NOMO-1 treated with dmso at 0.1 percent for 144 hours (cell line): ENCODE measurements around the gene GIT2.
"Not testable (repeated sequence)": the region's sequence is repeated elsewhere in the genome, so short reads cannot be mapped to it uniquely, and the experiment has no call there.

Experiments
- DNase-seq: peaks from one replicate; lab custom pipeline; 2025; ENCODE audit not compliant: unreplicated experiment; lab: John Stamatoyannopoulos, UW

The GIT2 gene

GRCh38 chr12:109947521-109947920 lies 48.6 kb downstream of the GIT2 start:
- DNase-seq: peak; percentile 31

GRCh38 chr12:109946913-109947312 lies 49.3 kb downstream of the GIT2 start:
- no peak for DNase-seq

- no peak for DNase-seq
Observed at GRCh38 chr12:109946505-109946904, 49.7 kb downstream of the GIT2 start.

GRCh38 chr12:109944561-109945359 lies 51.4 kb downstream of the GIT2 start:
- no peak for DNase-seq

GRCh38 chr12:109943811-109944210 lies 52.4 kb downstream of the GIT2 start:
- DNase-seq: no peak

- no peak for DNase-seq
Observed at GRCh38 chr12:109940339-109940923, 55.7 kb downstream of the GIT2 start.

- no peak for DNase-seq
Observed at GRCh38 chr12:109939504-109939903, 56.7 kb downstream of the GIT2 start.

GRCh38 chr12:109938947-109939346 lies 57.2 kb downstream of the GIT2 start:
- no peak for DNase-seq

- no peak for DNase-seq
Observed at GRCh38 chr12:109937371-109937770, 58.8 kb downstream of the GIT2 start.

GRCh38 chr12:109934026-109934425 lies 62.1 kb downstream of the GIT2 start:
- DNase-seq: no peak

- DNase-seq: no peak
Observed at GRCh38 chr12:109932878-109933503, 63.2 kb downstream of the GIT2 start.

GRCh38 chr12:109931143-109931542 lies 65.0 kb downstream of the GIT2 start:
- no peak for DNase-seq

GRCh38 chr12:109930028-109930800 lies 66.0 kb downstream of the GIT2 start:
- DNase-seq: no peak

GRCh38 chr12:109929326-109929725 lies 66.8 kb downstream of the GIT2 start:
- DNase-seq: not testable (repeated sequence)

- DNase-seq: no peak
Observed at GRCh38 chr12:109928058-109928656, 68.0 kb downstream of the GIT2 start.

GRCh38 chr12:109927622-109928021 lies 68.5 kb downstream of the GIT2 start:
- DNase-seq: peak; percentile 3

GRCh38 chr12:109926488-109927210 lies 69.5 kb downstream of the GIT2 start:
- no peak for DNase-seq

GRCh38 chr12:109926016-109926415 lies 70.2 kb downstream of the GIT2 start:
- no peak for DNase-seq

- DNase-seq: no peak
Observed at GRCh38 chr12:109925185-109925840, 70.9 kb downstream of the GIT2 start.
